ENCODE results near the gene LMTK3.

DNA sequence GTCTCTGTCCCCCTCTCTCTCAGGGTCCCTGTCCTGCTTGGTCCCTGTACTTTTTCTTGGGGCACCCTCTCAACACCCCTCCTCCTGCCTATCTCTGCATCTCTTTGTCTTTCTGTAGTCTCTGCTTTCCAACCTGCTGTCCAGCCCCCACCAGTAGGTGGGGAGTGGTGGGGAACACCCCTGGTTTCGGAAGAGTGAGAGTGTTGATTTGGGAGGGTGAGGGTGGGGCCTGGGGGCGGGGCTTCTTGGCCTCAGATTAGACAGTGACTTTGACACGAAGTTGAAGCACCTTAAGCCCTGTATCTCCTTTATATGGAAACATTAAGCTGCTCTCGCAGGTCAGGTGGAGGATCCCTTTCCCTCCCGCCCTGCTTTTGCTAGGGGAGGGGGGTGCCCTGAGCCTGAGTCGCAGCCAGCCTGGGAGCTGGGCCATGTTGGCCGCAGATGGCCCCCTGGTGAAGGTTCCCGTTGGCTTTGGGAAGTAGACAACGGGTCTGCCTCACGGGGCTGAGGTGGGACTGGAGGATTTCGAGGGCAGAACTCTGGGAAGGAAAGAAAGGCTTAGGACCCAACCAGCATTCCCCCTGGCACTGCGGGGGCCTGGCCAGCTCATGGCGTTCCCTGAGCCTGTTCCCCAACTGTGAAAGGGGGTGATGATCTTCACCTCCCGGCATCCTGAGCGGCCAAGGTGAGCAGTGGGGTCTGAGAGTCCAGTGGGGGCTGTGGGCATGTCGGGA is 56.3 kb downstream of the LMTK3 start, which contains the start of gene KCNJ14:
- TF ChIP-seq KAT2B (IDR thresholded peaks at IDR 0.05; ENCODE audit: borderline replicate concordance, low read depth, low read length): no peak
- TF ChIP-seq, protein P1, sequence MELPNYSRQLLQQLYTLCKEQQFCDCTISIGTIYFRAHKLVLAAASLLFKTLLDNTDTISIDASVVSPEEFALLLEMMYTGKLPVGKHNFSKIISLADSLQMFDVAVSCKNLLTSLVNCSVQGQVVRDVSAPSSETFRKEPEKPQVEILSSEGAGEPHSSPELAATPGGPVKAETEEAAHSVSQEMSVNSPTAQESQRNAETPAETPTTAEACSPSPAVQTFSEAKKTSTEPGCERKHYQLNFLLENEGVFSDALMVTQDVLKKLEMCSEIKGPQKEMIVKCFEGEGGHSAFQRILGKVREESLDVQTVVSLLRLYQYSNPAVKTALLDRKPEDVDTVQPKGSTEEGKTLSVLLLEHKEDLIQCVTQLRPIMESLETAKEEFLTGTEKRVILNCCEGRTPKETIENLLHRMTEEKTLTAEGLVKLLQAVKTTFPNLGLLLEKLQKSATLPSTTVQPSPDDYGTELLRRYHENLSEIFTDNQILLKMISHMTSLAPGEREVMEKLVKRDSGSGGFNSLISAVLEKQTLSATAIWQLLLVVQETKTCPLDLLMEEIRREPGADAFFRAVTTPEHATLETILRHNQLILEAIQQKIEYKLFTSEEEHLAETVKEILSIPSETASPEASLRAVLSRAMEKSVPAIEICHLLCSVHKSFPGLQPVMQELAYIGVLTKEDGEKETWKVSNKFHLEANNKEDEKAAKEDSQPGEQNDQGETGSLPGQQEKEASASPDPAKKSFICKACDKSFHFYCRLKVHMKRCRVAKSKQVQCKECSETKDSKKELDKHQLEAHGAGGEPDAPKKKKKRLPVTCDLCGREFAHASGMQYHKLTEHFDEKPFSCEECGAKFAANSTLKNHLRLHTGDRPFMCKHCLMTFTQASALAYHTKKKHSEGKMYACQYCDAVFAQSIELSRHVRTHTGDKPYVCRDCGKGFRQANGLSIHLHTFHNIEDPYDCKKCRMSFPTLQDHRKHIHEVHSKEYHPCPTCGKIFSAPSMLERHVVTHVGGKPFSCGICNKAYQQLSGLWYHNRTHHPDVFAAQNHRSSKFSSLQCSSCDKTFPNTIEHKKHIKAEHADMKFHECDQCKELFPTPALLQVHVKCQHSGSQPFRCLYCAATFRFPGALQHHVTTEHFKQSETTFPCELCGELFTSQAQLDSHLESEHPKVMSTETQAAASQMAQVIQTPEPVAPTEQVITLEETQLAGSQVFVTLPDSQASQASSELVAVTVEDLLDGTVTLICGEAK (IDR thresholded peaks at IDR 0.05): no peak
- TF ChIP-seq, protein P1 (CRISPR knock-in tag; IDR thresholded peaks at IDR 0.05): no peak
- TF ChIP-seq TEF (CRISPR knock-in tag; IDR thresholded peaks at IDR 0.05): no peak
- TF ChIP-seq RFXANK (CRISPR knock-in tag; IDR thresholded peaks at IDR 0.05): no peak
- TF ChIP-seq ELF1 (CRISPR knock-in tag; IDR thresholded peaks at IDR 0.05): no peak
- TF ChIP-seq ZNF839 (CRISPR knock-in tag; IDR thresholded peaks at IDR 0.05; ENCODE audit: borderline replicate concordance): no peak
- no peak for TF ChIP-seq MYPOP (CRISPR knock-in tag; IDR thresholded peaks at IDR 0.05)
- TF ChIP-seq ELF4 (CRISPR knock-in tag; IDR thresholded peaks at IDR 0.05; ENCODE audit: borderline replicate concordance): no peak
- no peak for TF ChIP-seq NFE2 (CRISPR knock-in tag; IDR thresholded peaks at IDR 0.05)
- no peak for TF ChIP-seq IKZF4 (CRISPR knock-in tag; IDR thresholded peaks at IDR 0.05; ENCODE audit: borderline replicate concordance, low read depth, not compliant biosample characterization)

Data from HepG2 (cell line).